Dendritic cell treated with granulocyte-macrophage colony-stimulating factor and Interleukin-4, amounts not matched to agents 40 ng/mL and 50 ng/mL, for 4 days (primary cell): ENCODE measurements around the gene KLHDC7B.

ENCODE experiments used
- H3K27ac Mint-ChIP-seq: one replicate; pipeline ENCODE4 v1.8.0; 2022; ENCODE audit warnings: mild to moderate bottlenecking, mixed read lengths
- H3K27me3 Mint-ChIP-seq: one replicate; pipeline ENCODE4 v1.8.0; 2022; ENCODE audit warnings: mild to moderate bottlenecking, mixed read lengths
- H3K36me3 Mint-ChIP-seq: one replicate; pipeline ENCODE4 v1.8.0; 2022; ENCODE audit warnings: low read depth, mixed read lengths
- H3K4me1 Mint-ChIP-seq: one replicate; pipeline ENCODE4 v1.8.0; 2022; ENCODE audit warnings: low read depth, mixed read lengths
- H3K4me3 Mint-ChIP-seq: one replicate; pipeline ENCODE4 v1.8.0; 2022; ENCODE audit warnings: mild to moderate bottlenecking, moderate library complexity, mixed read lengths
- H3K9me3 Mint-ChIP-seq: one replicate; pipeline ENCODE4 v1.8.0; 2022; ENCODE audit warnings: mixed read lengths
- intact Hi-C: fragments of 100-400 bp; cut with micrococcal nuclease; formaldehyde crosslinking; loops from one replicate; pipeline ENCODE4 v1.15.0; 2022

The KLHDC7B gene

GRCh38 chr22:50573491-50574382 is 28.0 kb downstream of the KLHDC7B start:
- peaks cover 69% of the 10 kb centered on the region for H3K36me3 Mint-ChIP-seq
- H3K27me3 Mint-ChIP-seq = peaks cover 9% of the 10 kb centered on the region
- no peaks in the 10 kb centered on the region for H3K9me3 Mint-ChIP-seq
- intact Hi-C loops = no loop called here
- H3K27ac Mint-ChIP-seq = no peak overlapping the region
- peaks cover 14% of the 10 kb centered on the region for H3K4me1 Mint-ChIP-seq
- H3K4me3 Mint-ChIP-seq = no peak overlapping the region

GRCh38 chr22:50574383-50574755 is 28.7 kb downstream of the KLHDC7B start:
- Mint-ChIP-seq H3K4me3 (no peak overlapping the region), H3K27ac (no peak overlapping the region), H3K27me3 (peaks cover 9% of the 10 kb centered on the region), H3K36me3 (peaks cover 69% of the 10 kb centered on the region), H3K9me3 (no peaks in the 10 kb centered on the region), H3K4me1 (peaks cover 19% of the 10 kb centered on the region)
- intact Hi-C loops = no loop called here

- Mint-ChIP-seq H3K36me3 (peaks cover 69% of the 10 kb centered on the region), H3K27me3 (peaks cover 9% of the 10 kb centered on the region), H3K4me1 (peaks cover 30% of the 10 kb centered on the region), H3K4me3 (no peak overlapping the region), H3K9me3 (no peaks in the 10 kb centered on the region), H3K27ac (no peak overlapping the region)
- intact Hi-C loops = no loop called here
Measured at GRCh38 chr22:50575426-50575941, 29.8 kb downstream of the KLHDC7B start.

GRCh38 chr22:50576070-50576469 is 30.4 kb downstream of the KLHDC7B start:
- intact Hi-C loops = loop anchor here (2.0 kb wide), 1 partner anchor 45 kb away; no protein-coding TSS in a partner anchor
- peaks cover 9% of the 10 kb centered on the region for H3K27me3 Mint-ChIP-seq
- no peak overlapping the region for H3K4me3 Mint-ChIP-seq
- H3K9me3 Mint-ChIP-seq = no peaks in the 10 kb centered on the region
- H3K27ac Mint-ChIP-seq = no peak overlapping the region
- H3K36me3 Mint-ChIP-seq = peaks cover 69% of the 10 kb centered on the region
- H3K4me1 Mint-ChIP-seq = peaks cover 33% of the 10 kb centered on the region

- Mint-ChIP-seq H3K27me3 (peaks cover 9% of the 10 kb centered on the region), H3K4me1 (peaks cover 41% of the 10 kb centered on the region), H3K36me3 (peaks cover 64% of the 10 kb centered on the region), H3K9me3 (no peaks in the 10 kb centered on the region), H3K27ac (no peak overlapping the region), H3K4me3 (no peak overlapping the region)
- intact Hi-C loops = loop anchor here (2.0 kb wide), 1 partner anchor 44 kb away; no protein-coding TSS in a partner anchor
Measured at GRCh38 chr22:50576806-50577696, 31.4 kb downstream of the KLHDC7B start.

GRCh38 chr22:50577697-50577986 is 31.9 kb downstream of the KLHDC7B start:
- intact Hi-C loops = loop anchor here (2.0 kb wide), 1 partner anchor 43 kb away; no protein-coding TSS in a partner anchor
- peaks cover 63% of the 10 kb centered on the region for H3K36me3 Mint-ChIP-seq
- no peak overlapping the region for H3K4me3 Mint-ChIP-seq
- peaks cover 9% of the 10 kb centered on the region for H3K27me3 Mint-ChIP-seq
- no peak overlapping the region for H3K27ac Mint-ChIP-seq
- H3K9me3 Mint-ChIP-seq = no peaks in the 10 kb centered on the region
- H3K4me1 Mint-ChIP-seq = peaks cover 41% of the 10 kb centered on the region

GRCh38 chr22:50577987-50578775 is 32.5 kb downstream of the KLHDC7B start, which contains the start of gene CPT1B:
CPT1B (minus strand) TSS chr22:50578427; CDS start chr22:50577915, 512 bp downstream.
- Mint-ChIP-seq H3K9me3 (no peaks in the 10 kb centered on the region), H3K4me3 (no peak within 1 kb of the TSS), H3K27me3 (peaks cover 9% of the 10 kb centered on the region), H3K4me1 (peaks cover 41% of the 10 kb centered on the region), H3K36me3 (peaks cover 60% of the 10 kb centered on the region), H3K27ac (no peak within 1 kb of the TSS)
- intact Hi-C loops = loop anchor here (2.0 kb wide), 1 partner anchor 43 kb away; no protein-coding TSS in a partner anchor

GRCh38 chr22:50578776-50579310 is 33.1 kb downstream of the KLHDC7B start:
- Mint-ChIP-seq H3K4me3 (no peak overlapping the region), H3K9me3 (no peaks in the 10 kb centered on the region), H3K27ac (no peak overlapping the region), H3K36me3 (peaks cover 56% of the 10 kb centered on the region), H3K27me3 (peaks cover 9% of the 10 kb centered on the region), H3K4me1 (peaks cover 47% of the 10 kb centered on the region)
- intact Hi-C loops = no loop called here

GRCh38 chr22:50579752-50580151 is 34.1 kb downstream of the KLHDC7B start:
- Mint-ChIP-seq H3K36me3 (peaks cover 47% of the 10 kb centered on the region), H3K4me3 (no peak overlapping the region), H3K4me1 (peaks cover 47% of the 10 kb centered on the region), H3K9me3 (no peaks in the 10 kb centered on the region), H3K27ac (no peak overlapping the region), H3K27me3 (peaks cover 9% of the 10 kb centered on the region)
- intact Hi-C loops = loop anchor here (5.0 kb wide), 1 partner anchor 72 kb away; the partner anchor contains the start of genes LMF2 and NCAPH2

- peaks cover 13% of the 10 kb centered on the region for H3K27me3 Mint-ChIP-seq
- H3K4me1 Mint-ChIP-seq = peaks cover 47% of the 10 kb centered on the region
- H3K27ac Mint-ChIP-seq = peak overlapping the region; percentile 95
- H3K36me3 Mint-ChIP-seq = peaks cover 47% of the 10 kb centered on the region
- H3K4me3 Mint-ChIP-seq = peak overlapping the region; percentile 80
- intact Hi-C loops = loop anchor here (5.0 kb wide), 1 partner anchor 74 kb away; the partner anchor contains the start of genes LMF2 and NCAPH2
- no peaks in the 10 kb centered on the region for H3K9me3 Mint-ChIP-seq
Measured at GRCh38 chr22:50581031-50581949, 35.6 kb downstream of the KLHDC7B start.

- no peaks in the 10 kb centered on the region for H3K9me3 Mint-ChIP-seq
- intact Hi-C loops = loop anchor here (2.0 to 5.0 kb wide), 4 partner anchors 19 to 75 kb away; partner anchors contain the start of genes LMF2, MAPK8IP2, NCAPH2 and TYMP
- peaks cover 47% of the 10 kb centered on the region for H3K36me3 Mint-ChIP-seq
- H3K27ac Mint-ChIP-seq = peak overlapping the region; percentile 95
- H3K27me3 Mint-ChIP-seq = peaks cover 14% of the 10 kb centered on the region
- H3K4me3 Mint-ChIP-seq = peak overlapping the region; percentile 80
- H3K4me1 Mint-ChIP-seq = peaks cover 46% of the 10 kb centered on the region
Measured at GRCh38 chr22:50581950-50582492, 36.3 kb downstream of the KLHDC7B start.
